GM23248 (cell line): ENCODE results near the gene STRADA. TPM values are rescaled to one million over a fixed set of nuclear protein-coding genes. Genes with fewer than 3 reads are reported as not detected.

ENCODE experiments used
- DNase-seq: peaks from one replicate; pipeline ENCODE4 v3.0.0-alpha.2; 2015
- H2AFZ ChIP-seq: fragments of 200-600 bp; sonication (generic); 2 replicates; pipeline ENCODE4 v1.6.1; 2016; ENCODE audit warnings: antibody characterized with exemption
- H3F3A ChIP-seq: fragments of 200-600 bp; sonication (generic); 2 replicates; pipeline ENCODE4 v1.6.1; 2016; ENCODE audit warnings: mild to moderate bottlenecking, antibody characterized with exemption, mixed run types; ENCODE audit not compliant: insufficient read depth
- H3K27ac ChIP-seq: fragments of 200-600 bp; sonication (generic); 2 replicates; pipeline ENCODE4 v1.5.1; 2016; ENCODE audit warnings: mild to moderate bottlenecking
- H3K27me3 ChIP-seq: fragments of 200-600 bp; sonication (generic); replicated peaks from 2 replicates; pipeline ENCODE4 v1.6.1; 2016; ENCODE audit warnings: mild to moderate bottlenecking; ENCODE audit not compliant: insufficient read depth
- H3K36me3 ChIP-seq: fragments of 200-600 bp; sonication (generic); 2 replicates; pipeline ENCODE4 v1.6.1; 2016; ENCODE audit warnings: low read depth, mild to moderate bottlenecking
- H3K4me1 ChIP-seq: fragments of 200-600 bp; sonication (generic); 2 replicates; pipeline ENCODE4 v1.6.1; 2016; ENCODE audit warnings: mild to moderate bottlenecking; ENCODE audit not compliant: insufficient read depth
- H3K4me2 ChIP-seq: fragments of 200-600 bp; sonication (generic); one replicate; pipeline ENCODE4 v1.6.1; 2016; ENCODE audit warnings: mild to moderate bottlenecking; ENCODE audit not compliant: unreplicated experiment
- H3K4me3 ChIP-seq: fragments of 200-600 bp; sonication (generic); 2 replicates; pipeline ENCODE4 v1.5.1; 2016; ENCODE audit warnings: mild to moderate bottlenecking
- H3K79me2 ChIP-seq: fragments of 200-600 bp; sonication (generic); 2 replicates; pipeline ENCODE4 v1.6.1; 2016; ENCODE audit warnings: mild to moderate bottlenecking; ENCODE audit not compliant: insufficient read depth
- H3K9ac ChIP-seq: fragments of 200-600 bp; sonication (generic); 2 replicates; pipeline ENCODE4 v1.6.1; 2016; ENCODE audit warnings: mild to moderate bottlenecking
- H3K9me2 ChIP-seq: fragments of 200-600 bp; sonication (generic); 2 replicates; pipeline ENCODE4 v1.6.1; 2016; ENCODE audit warnings: mixed run types, mild to moderate bottlenecking, moderate library complexity; ENCODE audit not compliant: insufficient read depth
- H3K9me3 ChIP-seq: fragments of 200-600 bp; sonication (generic); one replicate; pipeline ENCODE4 v1.6.1; 2017; ENCODE audit warnings: low read depth
- H4K20me1 ChIP-seq: fragments of 200-600 bp; sonication (generic); 2 replicates; pipeline ENCODE4 v1.6.0; 2016; ENCODE audit not compliant: insufficient read depth
- EZH2 ChIP-seq: fragments of 200-600 bp; sonication (generic); IDR thresholded peaks from 2 replicates; pipeline ENCODE4 v1.6.1; 2018; ENCODE audit warnings: antibody characterized with exemption, mild to moderate bottlenecking; ENCODE audit not compliant: insufficient read depth, poor library complexity, severe bottlenecking
- EZH2phosphoT487 ChIP-seq: fragments of 200-600 bp; sonication (generic); IDR thresholded peaks from 2 replicates; pipeline ENCODE4 v1.6.1; 2018; ENCODE audit warnings: antibody characterized with exemption, moderate library complexity, mild to moderate bottlenecking, low read depth; ENCODE audit not compliant: insufficient read depth
- WGBS, 2 experiments: methylation state at CpG; one replicate each; pipeline ENCODE4 v1.1.6; 2015 to 2017; ENCODE audit warnings: low lambda C conversion rate in 2 of 2, low coverage in 1 of 2; ENCODE audit errors: missing lambda C conversion rate in 2 of 2; 5-methylcytosine and 5-hydroxymethylcytosine counted together
- in situ Hi-C: fragments of 300-500 bp; cut with MboI; formaldehyde crosslinking; loops from 2 replicates; pipeline ENCODE4 v1.15.0; 2020
- polyA plus RNA-seq: library from polyadenylated mRNA; unstranded; fragments of >200 nt; fragmentation: Nextera tagmentation; extraction: Ambion mirVana; gene quantifications from 2 replicates; pipeline ENCODE4 v1.2.1, GENCODE V29; 2016
- total RNA-seq: library from RNA; depleted of rRNA; stranded (reverse); fragments of >200 nt; shearing (Covaris generic); gene quantifications from 2 replicates; pipeline ENCODE4 v1.2.3, GENCODE V29; 2014

STRADA gene
- total and polyA plus RNA-seq, 2 experiments from 2014 or later, result 15.7 to 22.3 TPM

GRCh38 chr17:63665527-63666214 is 75.9 kb downstream of the STRADA start:
- no peak for DNase-seq
- Histone ChIP-seq H3K9me2 (no peaks in the 10 kb centered on the region), H3K27ac (no peak overlapping the region), H3K27me3 (no peaks in the 10 kb centered on the region), H3K79me2 (no peaks in the 10 kb centered on the region), H3K9ac (no peak overlapping the region), H4K20me1 (no peaks in the 10 kb centered on the region), H2AFZ (no peak overlapping the region), H3F3A (no peaks in the 10 kb centered on the region), H3K9me3 (no peaks in the 10 kb centered on the region), H3K4me3 (no peak overlapping the region), H3K4me1 (no peaks in the 10 kb centered on the region), H3K4me2 (no peak overlapping the region), H3K36me3 (peaks cover 10% of the 10 kb centered on the region; the same call in 1 of the 2 replicates)
- WGBS, 2 experiments, result 85 to 89% methylated on average over 5 of the region's 5 CpGs
- TF ChIP-seq EZH2 (no peak), EZH2phosphoT487 (no peak)
- in situ Hi-C loops, result no loop called here

DNA sequence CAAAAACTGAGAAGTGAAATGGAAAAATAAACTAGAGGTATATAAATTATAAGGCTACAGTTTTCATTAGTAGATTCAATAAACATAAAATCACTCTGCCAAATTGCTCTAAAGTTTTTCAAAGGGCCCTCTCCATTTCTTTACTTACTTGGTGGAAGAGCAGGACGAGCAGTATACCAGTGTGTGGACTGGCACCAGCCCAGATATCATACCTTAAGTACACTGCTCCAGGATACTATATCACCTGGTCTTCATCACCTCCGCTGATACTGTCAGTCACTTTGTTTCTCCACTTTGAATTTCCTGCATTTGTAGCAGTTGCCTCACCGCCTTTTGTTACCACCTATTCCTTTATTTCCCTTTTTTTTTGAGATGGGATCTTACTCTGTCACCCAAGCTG is 81.7 kb downstream of the STRADA start:
- H2AFZ ChIP-seq, result no peak overlapping the region
- peaks cover 16% of the 10 kb centered on the region; the same call in 1 of the 2 replicates for H3K36me3 ChIP-seq
- H3F3A ChIP-seq, result no peaks in the 10 kb centered on the region
- no peak overlapping the region for H3K9ac ChIP-seq
- no peak overlapping the region for H3K4me3 ChIP-seq
- WGBS, 2 experiments, result 96 to 100% methylated on average over 3 of the region's 3 CpGs
- H3K79me2 ChIP-seq, result no peaks in the 10 kb centered on the region
- no peak overlapping the region for H3K4me2 ChIP-seq
- no peaks in the 10 kb centered on the region for H3K9me2 ChIP-seq
- no peaks in the 10 kb centered on the region for H3K27me3 ChIP-seq
- H3K4me1 ChIP-seq, result no peaks in the 10 kb centered on the region
- H3K9me3 ChIP-seq, result no peaks in the 10 kb centered on the region
- no peak overlapping the region for H3K27ac ChIP-seq
- no peak for TF ChIP-seq EZH2
- TF ChIP-seq EZH2phosphoT487, result no peak
- DNase-seq, result no peak
- in situ Hi-C loops, result no loop called here
- no peaks in the 10 kb centered on the region for H4K20me1 ChIP-seq

GRCh38 chr17:63658366-63658765 is 83.2 kb downstream of the STRADA start:
- no peak overlapping the region for H3K27ac ChIP-seq
- H4K20me1 ChIP-seq, result no peaks in the 10 kb centered on the region
- peaks cover 21% of the 10 kb centered on the region; the same call in 1 of the 2 replicates for H3K36me3 ChIP-seq
- no peak for DNase-seq
- no peaks in the 10 kb centered on the region for H3K4me1 ChIP-seq
- no peaks in the 10 kb centered on the region for H3K79me2 ChIP-seq
- no peak overlapping the region for H3K4me2 ChIP-seq
- H3K9me3 ChIP-seq, result no peaks in the 10 kb centered on the region
- in situ Hi-C loops, result no loop called here
- WGBS, 2 experiments, result 33 to 56% methylated on average over 1 of the region's 1 CpG
- no peak for TF ChIP-seq EZH2
- TF ChIP-seq EZH2phosphoT487, result no peak
- H2AFZ ChIP-seq, result no peak overlapping the region
- H3K9me2 ChIP-seq, result no peaks in the 10 kb centered on the region
- H3K27me3 ChIP-seq, result no peaks in the 10 kb centered on the region
- H3K4me3 ChIP-seq, result no peak overlapping the region
- no peak overlapping the region for H3K9ac ChIP-seq
- H3F3A ChIP-seq, result no peaks in the 10 kb centered on the region

DNA sequence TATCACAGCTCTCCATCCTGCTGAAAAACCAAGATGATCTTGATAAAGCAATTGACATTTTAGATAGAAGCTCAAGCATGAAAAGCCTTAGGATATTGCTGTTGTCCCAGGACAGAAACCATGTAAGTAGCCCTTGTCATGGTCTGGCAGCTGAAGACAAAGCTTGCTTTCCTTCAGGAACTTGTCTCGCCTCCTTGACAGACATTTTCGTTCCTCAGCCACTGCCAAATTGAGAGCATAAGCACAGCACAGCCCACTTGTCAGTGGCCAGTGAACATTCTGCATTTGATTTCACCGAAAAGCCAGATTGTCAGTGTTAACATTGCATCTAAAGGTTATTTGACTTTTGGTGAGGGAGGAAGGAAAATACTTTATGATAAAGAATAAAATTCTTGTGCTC is 83.8 kb downstream of the STRADA start:
- in situ Hi-C loops, result no loop called here
- Histone ChIP-seq H3K27me3 (no peaks in the 10 kb centered on the region), H3K79me2 (no peaks in the 10 kb centered on the region), H3K4me1 (no peaks in the 10 kb centered on the region), H2AFZ (no peak overlapping the region), H3K9ac (no peak overlapping the region), H4K20me1 (no peaks in the 10 kb centered on the region), H3K9me2 (no peaks in the 10 kb centered on the region), H3K27ac (no peak overlapping the region), H3F3A (peaks cover 1% of the 10 kb centered on the region; the same call in 1 of the 2 replicates), H3K9me3 (no peaks in the 10 kb centered on the region), H3K4me3 (no peak overlapping the region), H3K36me3 (peaks cover 27% of the 10 kb centered on the region; the same call in 1 of the 2 replicates), H3K4me2 (no peak overlapping the region)
- WGBS, 2 experiments, result 71 to 75% methylated on average over 3 of the region's 3 CpGs
- no peak for DNase-seq
- TF ChIP-seq EZH2 (no peak), EZH2phosphoT487 (no peak)
